ENCODE results near the gene ARHGAP27. TPM values are rescaled to one million over a fixed set of nuclear protein-coding genes. Genes with fewer than 3 reads are reported as not detected.

Gene ARHGAP27
- polyA plus RNA-seq, 1 experiment, result 0.64 TPM

DNA sequence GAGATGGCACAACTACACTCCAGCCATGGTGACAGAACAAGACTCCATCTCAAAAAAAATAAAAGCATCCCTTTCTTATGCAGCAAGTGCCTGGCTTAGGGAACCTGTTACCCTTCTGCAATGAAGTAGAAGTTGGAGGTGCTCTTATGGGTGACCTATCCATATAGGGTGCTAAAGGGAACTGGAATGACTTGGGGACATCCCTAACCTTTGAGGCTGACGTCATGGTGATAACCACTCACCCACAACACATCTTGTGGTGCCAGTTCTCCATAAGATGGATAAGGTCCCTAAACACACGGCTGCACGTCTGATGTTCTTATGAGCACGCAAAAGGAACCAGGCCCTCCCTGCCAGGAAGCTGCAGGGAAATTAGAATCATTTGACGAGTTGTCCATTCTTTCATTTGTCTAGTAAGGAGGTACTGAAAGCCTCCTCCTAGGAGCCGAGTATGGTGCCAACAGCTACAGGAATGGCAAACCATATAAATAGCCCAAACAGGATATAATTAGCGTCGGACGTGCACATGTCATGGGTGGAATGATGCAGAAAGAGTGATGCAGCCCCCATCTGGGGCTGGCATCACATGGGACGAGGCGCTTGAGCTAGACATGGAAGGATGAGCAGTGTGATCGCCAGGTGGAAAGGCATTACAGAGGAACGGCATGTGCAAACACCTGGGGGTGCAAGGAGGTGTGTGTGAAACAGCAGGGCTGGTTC, 52.5 kb downstream of the ARHGAP27 start:
- POLR2A ChIA-PET, result interaction anchor here (0.9 kb wide), 1 partner anchor 9 kb away, joined by 3 read pairs; no protein-coding TSS in a partner anchor
- Histone ChIP-seq H3K4me3 (ENCODE audit: low read depth, low read length) (no peak overlapping the region), H3K27ac (ENCODE audit: low read depth, low read length) (no peak overlapping the region), H3K27me3 (ENCODE audit: control insufficient read depth, insufficient read depth, low read length) (no peaks in the 10 kb centered on the region), H3K9me3 (ENCODE audit: control insufficient read depth, insufficient read depth, low read length) (no peaks in the 10 kb centered on the region)
- CTCF ChIA-PET, result interaction anchor here (0.8 to 2.9 kb wide), 6 partner anchors 8 to 182 kb away, joined by 3 to 14 read pairs (median 4); no protein-coding TSS in a partner anchor
- TF ChIP-seq CTCF (IDR thresholded peaks at IDR 0.05; ENCODE audit: low read depth, low read length), result no peak
- no peak for DNase-seq (ENCODE audit: low read depth, low spot score)

DNA sequence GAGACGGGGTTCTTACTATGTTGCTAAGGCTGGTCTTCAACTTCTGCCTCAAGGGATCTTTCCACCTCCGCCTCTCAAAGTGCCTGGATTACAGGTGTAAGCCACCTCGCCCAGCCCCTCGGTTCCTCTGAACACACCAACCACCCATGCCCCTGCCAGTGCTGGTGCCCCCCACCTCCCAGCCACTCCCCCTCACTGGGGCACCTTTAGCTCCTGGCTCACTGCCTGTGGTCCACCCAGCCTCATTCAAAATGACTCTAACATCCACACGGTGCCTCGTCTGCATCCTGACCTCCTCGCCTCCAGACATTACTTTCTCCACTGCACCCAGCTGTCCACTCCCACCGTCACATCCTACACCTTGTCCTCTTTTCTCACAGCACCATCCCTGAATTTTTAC, 55.3 kb downstream of the ARHGAP27 start:
- no peak overlapping the region for H3K27ac ChIP-seq (ENCODE audit: low read depth, low read length)
- no peaks in the 10 kb centered on the region for H3K27me3 ChIP-seq (ENCODE audit: control insufficient read depth, insufficient read depth, low read length)
- no peaks in the 10 kb centered on the region for H3K9me3 ChIP-seq (ENCODE audit: control insufficient read depth, insufficient read depth, low read length)
- no peak overlapping the region for H3K4me3 ChIP-seq (ENCODE audit: low read depth, low read length)
- POLR2A ChIA-PET, result interaction anchor here (0.5 kb wide), 1 partner anchor 63 kb away, joined by 5 read pairs; no protein-coding TSS in a partner anchor
- CTCF ChIA-PET, result interaction anchor here (0.7 to 1.1 kb wide), 3 partner anchors 8 to 100 kb away, joined by 3 to 5 read pairs (median 3); no protein-coding TSS in a partner anchor
- TF ChIP-seq CTCF (IDR thresholded peaks at IDR 0.05; ENCODE audit: low read depth, low read length), result no peak
- DNase-seq (ENCODE audit: low read depth, low spot score), result no peak

GRCh38 chr17:45376171-45377005, 56.3 kb downstream of the ARHGAP27 start:
- no peak for TF ChIP-seq CTCF (IDR thresholded peaks at IDR 0.05; ENCODE audit: low read depth, low read length)

GRCh38 chr17:45374501-45374900, 58.2 kb downstream of the ARHGAP27 start:
- ChIA-PET POLR2A (interaction anchor here (0.6 kb wide), 1 partner anchor 53 kb away, joined by 5 read pairs; no protein-coding TSS in a partner anchor), CTCF (interaction anchor here (0.6 to 8.0 kb wide), 6 partner anchors 10 to 239 kb away, joined by 3 to 45 read pairs (median 6); partner anchors contain the start of gene ACBD4)
- Histone ChIP-seq H3K9me3 (ENCODE audit: control insufficient read depth, insufficient read depth, low read length) (no peaks in the 10 kb centered on the region), H3K27ac (ENCODE audit: low read depth, low read length) (no peak overlapping the region), H3K4me3 (ENCODE audit: low read depth, low read length) (no peak overlapping the region), H3K27me3 (ENCODE audit: control insufficient read depth, insufficient read depth, low read length) (no peaks in the 10 kb centered on the region)
- TF ChIP-seq CTCF (IDR thresholded peaks at IDR 0.05; ENCODE audit: low read depth, low read length), result no peak
- no peak for DNase-seq (ENCODE audit: low read depth, low spot score)

More at GRCh38 chr17:45376171-45377005, 56.3 kb downstream of the ARHGAP27 start:
- H3K27me3 ChIP-seq (ENCODE audit: control insufficient read depth, insufficient read depth, low read length), result no peaks in the 10 kb centered on the region
- no peak for DNase-seq (ENCODE audit: low read depth, low spot score)
- H3K27ac ChIP-seq (ENCODE audit: low read depth, low read length), result no peak overlapping the region
- no peak overlapping the region for H3K4me3 ChIP-seq (ENCODE audit: low read depth, low read length)
- CTCF ChIA-PET, result interaction anchor here (0.7 to 8.0 kb wide), 4 partner anchors 8 to 205 kb away, joined by 3 to 45 read pairs (median 3); no protein-coding TSS in a partner anchor
- no peaks in the 10 kb centered on the region for H3K9me3 ChIP-seq (ENCODE audit: control insufficient read depth, insufficient read depth, low read length)
- POLR2A ChIA-PET, result interaction anchor here (0.6 kb wide), 1 partner anchor 10 kb away, joined by 7 read pairs; no protein-coding TSS in a partner anchor

Measured in AG04450 (cell line).